SH-SY5Y (cell line): ENCODE data around the gene NFKBIL1.

Experiments
- GATA2 ChIP-seq: IDR thresholded peaks from 2 replicates; pipeline ENCODE4 v1.6.1; 2011; ENCODE audit warnings: mild to moderate bottlenecking, low read depth, low read length
- GATA3 ChIP-seq: IDR thresholded peaks from 2 replicates; pipeline ENCODE4 v1.6.1; 2011; ENCODE audit warnings: low read depth, mild to moderate bottlenecking, low read length, moderate library complexity

- no peak for TF ChIP-seq GATA3
- TF ChIP-seq GATA2, result no peak
Observed at GRCh38 chr6:31531162-31531561, 16.2 kb upstream of the NFKBIL1 start.
